Thoracic aorta (tissue), 2 donors: ENCODE data around the gene CACTIN. TPM values are rescaled to one million over a fixed set of nuclear protein-coding genes. Genes with fewer than 3 reads are reported as not detected.

Source experiments
- ATAC-seq: fragments of 150-250 bp; one replicate; pipeline ENCODE4 v1.8.0; 2017; ENCODE audit warnings: low read depth; ENCODE audit not compliant: insufficient number of reproducible peaks, low FRiP score
- DNase-seq: peaks from one replicate; pipeline ENCODE4 v3.0.0-alpha.2; 2020; ENCODE audit warnings: low spot score
- H3K27ac ChIP-seq, 2 donors: fragments of 200-600 bp; sonication (generic); 1 replicate in 1 of 2; 2 replicates in 1 of 2; pipeline ENCODE4 v1.5.1; 2016; ENCODE audit warnings: mild to moderate bottlenecking in 2 of 2, moderate library complexity in 2 of 2
- H3K27me3 ChIP-seq: fragments of 200-600 bp; sonication (generic); replicated peaks from 2 replicates; pipeline ENCODE4 v1.6.0; 2016; ENCODE audit warnings: mild to moderate bottlenecking; ENCODE audit not compliant: insufficient read depth
- H3K36me3 ChIP-seq: fragments of 200-600 bp; sonication (generic); one replicate; pipeline ENCODE4 v1.5.1; 2016
- H3K4me1 ChIP-seq, 2 donors: fragments of 200-600 bp; sonication (generic); 1 replicate in 1 of 2; 2 replicates in 1 of 2; pipeline versions ENCODE4 v1.5.1 to v1.6.0; 2016; ENCODE audit warnings: low read depth in 2 of 2, mild to moderate bottlenecking in 1 of 2; ENCODE audit not compliant: control insufficient read depth in 1 of 2
- H3K4me3 ChIP-seq: fragments of 200-600 bp; sonication (generic); 2 replicates; pipeline ENCODE4 v1.5.1; 2016; ENCODE audit warnings: mild to moderate bottlenecking
- H3K9me3 ChIP-seq: fragments of 200-600 bp; sonication (generic); 2 replicates; pipeline ENCODE4 v1.5.1; 2016
- CTCF ChIP-seq: fragments of 200-600 bp; sonication (generic); IDR thresholded peaks from one replicate; pipeline ENCODE4 v1.5.1; 2019; ENCODE audit warnings: antibody characterized with exemption
- total RNA-seq, 2 donors: library from RNA; depleted of rRNA; stranded (reverse); fragments of >200 nt; gene quantifications; one replicate each; pipeline versions ENCODE4 v1.1.0 to v1.2.3, GENCODE V29; 2016

Gene CACTIN
- total RNA-seq, 2 donors from 2014 or later = 33.4 to 38.0 TPM

DNA sequence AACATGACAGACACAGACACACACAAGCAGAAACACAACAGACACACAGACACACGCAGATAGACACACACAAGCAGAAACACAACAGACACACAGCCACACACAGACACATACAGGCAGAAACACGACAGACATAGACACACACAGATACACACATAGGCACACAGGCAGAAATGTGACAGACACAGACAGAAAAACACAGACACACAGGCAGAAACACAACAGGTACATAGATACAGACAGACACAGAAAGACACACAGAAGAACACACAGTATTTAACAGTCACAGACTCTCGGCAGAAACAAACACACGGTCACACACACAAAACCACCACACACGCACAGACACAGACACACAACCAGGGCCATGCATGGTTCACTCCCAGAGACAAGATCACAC is 20.8 kb downstream of the CACTIN start:
- H3K36me3 ChIP-seq = no peaks in the 10 kb centered on the region
- DNase-seq (no peak), ATAC-seq (no peak)
- H3K27me3 ChIP-seq = no peaks in the 10 kb centered on the region
- TF ChIP-seq CTCF = no peak
- peaks cover 44 to 80% of the 10 kb centered on the region in 2 donors for H3K4me1 ChIP-seq
- peak overlapping the region; percentile 98 to 99 for H3K27ac ChIP-seq
- H3K4me3 ChIP-seq = peak overlapping the region; percentile 87
- no peaks in the 10 kb centered on the region for H3K9me3 ChIP-seq

- ATAC-seq (no peak), DNase-seq (no peak)
- Histone ChIP-seq H3K4me3 (peak overlapping the region; percentile 87), H3K36me3 (peaks cover 2% of the 10 kb centered on the region), H3K27me3 (no peaks in the 10 kb centered on the region), H3K9me3 (no peaks in the 10 kb centered on the region), H3K4me1 (peaks cover 46 to 80% of the 10 kb centered on the region in 2 donors), H3K27ac (peak overlapping the region; percentile 98 to 99)
- TF ChIP-seq CTCF = no peak
Observed at GRCh38 chr19:3605361-3605760, 21.2 kb downstream of the CACTIN start.

DNA sequence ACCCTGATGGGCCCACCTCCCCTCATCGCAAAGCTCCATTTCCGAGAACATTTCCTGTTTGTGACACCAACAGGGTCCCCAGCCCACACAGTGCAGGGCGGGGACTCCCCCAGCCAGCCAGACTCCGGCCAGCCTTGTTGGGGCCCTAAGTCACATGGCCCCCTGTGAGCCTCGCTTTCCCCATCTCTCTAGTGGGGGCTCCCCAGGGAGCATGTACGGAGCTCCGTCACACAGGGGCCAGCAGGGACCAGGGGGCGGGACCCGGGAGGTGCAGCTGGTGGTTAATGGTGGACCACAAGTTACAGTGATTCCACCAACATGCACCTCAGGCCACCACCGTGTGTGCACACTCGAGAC is 21.6 kb downstream of the CACTIN start:
- ATAC-seq = no peak
- Histone ChIP-seq H3K4me3 (peak overlapping the region; percentile 87), H3K27me3 (no peaks in the 10 kb centered on the region), H3K36me3 (peaks cover 6% of the 10 kb centered on the region), H3K4me1 (peaks cover 47 to 80% of the 10 kb centered on the region in 2 donors), H3K27ac (peak overlapping the region; percentile 98 to 99), H3K9me3 (no peaks in the 10 kb centered on the region)
- no peak for DNase-seq
- TF ChIP-seq CTCF = no peak

DNA sequence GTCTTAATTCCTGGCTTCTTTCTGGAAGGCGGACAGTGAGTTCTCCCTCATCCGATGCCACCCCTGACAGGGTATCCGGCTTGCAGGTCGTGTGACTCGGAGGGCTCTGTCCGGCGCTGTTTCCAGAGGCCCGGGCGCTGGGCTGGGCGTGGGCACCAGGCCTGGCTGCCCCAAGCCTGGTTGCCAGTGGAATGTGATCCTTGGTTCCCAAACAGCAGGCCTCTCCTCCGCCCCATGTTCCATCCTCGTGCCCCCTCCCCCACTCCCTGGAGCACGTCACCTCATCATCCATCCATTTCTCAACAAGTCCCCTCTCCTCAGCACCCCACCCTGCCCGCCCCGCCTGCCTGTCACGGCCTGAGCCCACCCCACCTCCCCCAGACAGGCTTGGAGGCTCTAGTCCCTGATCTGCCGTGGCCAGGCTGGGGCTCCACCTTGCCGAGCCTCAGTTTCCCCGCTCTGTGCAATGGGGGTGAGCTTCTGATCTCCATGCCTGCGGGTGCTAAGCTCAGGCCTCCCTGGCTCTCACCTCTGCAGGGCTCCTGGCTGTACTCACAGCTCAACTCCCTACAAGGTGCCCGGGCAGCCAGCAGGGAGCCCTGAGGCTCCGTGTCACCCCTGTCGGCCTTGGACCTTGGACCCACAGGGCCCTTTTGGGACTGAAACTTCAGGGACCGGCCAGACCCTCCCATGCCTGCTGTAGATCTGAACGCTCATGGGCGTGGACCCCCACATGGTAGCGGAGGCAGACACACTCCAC is 22.2 kb downstream of the CACTIN start:
- peaks cover 11% of the 10 kb centered on the region for H3K36me3 ChIP-seq
- DNase-seq (no peak), ATAC-seq (peak; percentile 23)
- peak overlapping the region; percentile 87 for H3K4me3 ChIP-seq
- peak overlapping the region; percentile 98 to 99 for H3K27ac ChIP-seq
- TF ChIP-seq CTCF = no peak
- H3K9me3 ChIP-seq = no peaks in the 10 kb centered on the region
- H3K4me1 ChIP-seq = peaks cover 42 to 75% of the 10 kb centered on the region in 2 donors
- no peaks in the 10 kb centered on the region for H3K27me3 ChIP-seq

DNA sequence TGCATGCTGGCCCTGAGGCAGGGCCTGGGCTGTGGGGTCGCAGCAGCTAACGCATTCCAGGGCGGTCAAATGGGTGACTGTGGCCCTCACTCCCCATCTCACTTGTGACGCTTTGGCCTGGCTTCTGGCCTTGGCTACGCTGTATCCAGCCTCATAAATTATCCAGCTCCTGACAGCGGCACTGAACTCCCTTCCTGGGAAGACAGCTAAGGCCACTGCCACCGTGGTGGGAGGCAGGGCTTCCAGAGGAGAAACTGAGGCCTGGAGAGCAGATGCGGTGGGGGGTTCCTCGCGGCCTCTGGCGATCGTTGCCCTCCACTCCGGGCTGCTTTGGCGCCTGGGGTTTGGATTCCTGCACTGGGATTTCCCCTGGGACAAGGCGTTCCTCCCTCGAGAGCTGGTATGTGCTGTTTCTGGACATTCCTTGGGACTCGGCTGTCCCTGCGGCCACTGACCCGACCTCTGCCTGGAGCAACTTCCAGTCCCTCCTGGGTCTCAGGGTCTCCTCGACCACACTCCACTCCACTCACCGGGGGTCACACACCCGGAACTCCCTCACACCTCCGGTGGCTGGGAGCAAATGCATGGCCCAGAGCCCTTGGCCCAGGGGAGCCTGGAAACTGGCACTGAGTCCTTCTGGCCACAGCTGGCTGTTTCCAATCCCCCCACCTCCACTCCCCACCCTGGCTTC is 23.3 kb downstream of the CACTIN start:
- no peak for DNase-seq
- peak overlapping the region; percentile 87 for H3K4me3 ChIP-seq
- ATAC-seq = peak; percentile 47

More for the DNA sequence above, 23.3 kb downstream of the CACTIN start:
- Histone ChIP-seq H3K4me1 (peaks cover 30 to 66% of the 10 kb centered on the region in 2 donors), H3K9me3 (no peaks in the 10 kb centered on the region), H3K27me3 (no peaks in the 10 kb centered on the region), H3K27ac (peak overlapping the region; percentile 98 to 99), H3K36me3 (peaks cover 15% of the 10 kb centered on the region)
- TF ChIP-seq CTCF = no peak
